ENCODE results near the gene PRODH2.

- TF ChIP-seq CTCF (conservative IDR thresholded peaks at IDR 0.05; ENCODE audit: low read depth, low read length): no peak
- TF ChIP-seq EZH2 (IDR thresholded peaks at IDR 0.05; ENCODE audit: borderline replicate concordance, low read depth, low read length, poor library complexity, severe bottlenecking): no peak
These were observed 21.3 kb upstream of the PRODH2 start for GRCh38 chr19:35833972-35834371.
